ENCODE data around the gene FGF14.

FGF14 gene

GRCh38 chr13:102267191-102267590 is 134.7 kb downstream of the FGF14 start:
- Histone ChIP-seq H3K4me3 (ENCODE audit: low read depth, low read length) (no peak overlapping the region), H3K27ac (no peak overlapping the region), H3K27me3 (replicated peaks) (no peaks in the 10 kb centered on the region), H3K36me3 (replicated peaks) (no peaks in the 10 kb centered on the region)
- in situ Hi-C loops (cut with HindIII; ENCODE audit: low pct_ligation_motif_present, low sequenced_read_pairs): no loop called here
- TF ChIP-seq CTCF (IDR thresholded peaks at IDR 0.05; ENCODE audit: low read depth, low read length, missing control alignments): no peak
- no peak for DNase-seq

- Histone ChIP-seq H3K36me3 (replicated peaks) (no peaks in the 10 kb centered on the region), H3K27me3 (replicated peaks) (no peaks in the 10 kb centered on the region), H3K27ac (no peak overlapping the region), H3K4me3 (ENCODE audit: low read depth, low read length) (no peak overlapping the region)
- in situ Hi-C loops (cut with HindIII; ENCODE audit: low pct_ligation_motif_present, low sequenced_read_pairs): no loop called here
- no peak for TF ChIP-seq CTCF (IDR thresholded peaks at IDR 0.05; ENCODE audit: low read depth, low read length, missing control alignments)
- DNase-seq: no peak
Observed at GRCh38 chr13:102261809-102262208, 140.0 kb downstream of the FGF14 start.

GRCh38 chr13:102261316-102261715 is 140.5 kb downstream of the FGF14 start:
- no peak overlapping the region for H3K4me3 ChIP-seq (ENCODE audit: low read depth, low read length)
- H3K27ac ChIP-seq: no peak overlapping the region
- DNase-seq: no peak
- in situ Hi-C loops (cut with HindIII; ENCODE audit: low pct_ligation_motif_present, low sequenced_read_pairs): no loop called here
- H3K36me3 ChIP-seq (replicated peaks): no peaks in the 10 kb centered on the region
- TF ChIP-seq CTCF (IDR thresholded peaks at IDR 0.05; ENCODE audit: low read depth, low read length, missing control alignments): no peak
- H3K27me3 ChIP-seq (replicated peaks): no peaks in the 10 kb centered on the region

- TF ChIP-seq CTCF (IDR thresholded peaks at IDR 0.05; ENCODE audit: low read depth, low read length, missing control alignments): no peak
- in situ Hi-C loops (cut with HindIII; ENCODE audit: low pct_ligation_motif_present, low sequenced_read_pairs): no loop called here
- Histone ChIP-seq H3K36me3 (replicated peaks) (no peaks in the 10 kb centered on the region), H3K4me3 (ENCODE audit: low read depth, low read length) (no peak overlapping the region), H3K27me3 (replicated peaks) (no peaks in the 10 kb centered on the region), H3K27ac (no peak overlapping the region)
- no peak for DNase-seq
Observed at GRCh38 chr13:102260256-102260655, 141.6 kb downstream of the FGF14 start.

- in situ Hi-C loops (cut with HindIII; ENCODE audit: low pct_ligation_motif_present, low sequenced_read_pairs): no loop called here
- DNase-seq: no peak
- H3K36me3 ChIP-seq (replicated peaks): no peaks in the 10 kb centered on the region
- H3K4me3 ChIP-seq (ENCODE audit: low read depth, low read length): no peak overlapping the region
- H3K27ac ChIP-seq: no peak overlapping the region
- no peak for TF ChIP-seq CTCF (IDR thresholded peaks at IDR 0.05; ENCODE audit: low read depth, low read length, missing control alignments)
- no peaks in the 10 kb centered on the region for H3K27me3 ChIP-seq (replicated peaks)
Observed at GRCh38 chr13:102255409-102255808, 146.4 kb downstream of the FGF14 start.

GRCh38 chr13:102251817-102252216 is 150.0 kb downstream of the FGF14 start:
- TF ChIP-seq CTCF (IDR thresholded peaks at IDR 0.05; ENCODE audit: low read depth, low read length, missing control alignments): no peak
- H3K36me3 ChIP-seq (replicated peaks): no peaks in the 10 kb centered on the region
- no peak for DNase-seq
- no peak overlapping the region for H3K4me3 ChIP-seq (ENCODE audit: low read depth, low read length)
- no peaks in the 10 kb centered on the region for H3K27me3 ChIP-seq (replicated peaks)
- H3K27ac ChIP-seq: no peak overlapping the region
- in situ Hi-C loops (cut with HindIII; ENCODE audit: low pct_ligation_motif_present, low sequenced_read_pairs): no loop called here

Measured in brain microvascular endothelial cell (primary cell).